Smooth muscle cell (in vitro differentiated cells): ENCODE results near the gene ICAM5. TPM values are rescaled to one million over a fixed set of nuclear protein-coding genes. Genes with fewer than 3 reads are reported as not detected.

Experiments used
- DNase-seq: peaks from one replicate; lab custom pipeline; 2025; ENCODE audit not compliant: unreplicated experiment; lab: John Stamatoyannopoulos, UW
- H2AFZ ChIP-seq: fragments of 200-600 bp; sonication (generic); 2 replicates; pipeline ENCODE4 v1.6.0; 2016; ENCODE audit warnings: antibody characterized with exemption, low read depth, mild to moderate bottlenecking
- H3F3A ChIP-seq: fragments of 200-600 bp; sonication (generic); 2 replicates; pipeline ENCODE4 v1.6.0; 2017; ENCODE audit warnings: antibody characterized with exemption, low read depth
- H3K27ac ChIP-seq: fragments of 200-600 bp; sonication (generic); 2 replicates; pipeline ENCODE4 v1.5.1; 2016; ENCODE audit warnings: low read depth, mild to moderate bottlenecking
- H3K27me3 ChIP-seq: fragments of 200-600 bp; sonication (generic); 2 replicates; pipeline ENCODE4 v1.6.1; 2016; ENCODE audit warnings: low read depth, mild to moderate bottlenecking
- H3K36me3 ChIP-seq: fragments of 200-600 bp; sonication (generic); 2 replicates; pipeline ENCODE4 v1.5.1; 2016; ENCODE audit warnings: low read depth
- H3K4me1 ChIP-seq: fragments of 200-600 bp; sonication (generic); 2 replicates; pipeline ENCODE4 v1.5.1; 2016; ENCODE audit warnings: low read depth
- H3K4me2 ChIP-seq: fragments of 200-600 bp; sonication (generic); 2 replicates; pipeline ENCODE4 v1.6.0; 2016; ENCODE audit warnings: mild to moderate bottlenecking
- H3K4me3 ChIP-seq: fragments of 200-600 bp; sonication (generic); 2 replicates; pipeline ENCODE4 v1.5.1; 2016; ENCODE audit warnings: mild to moderate bottlenecking
- H3K79me2 ChIP-seq: fragments of 200-600 bp; sonication (generic); 2 replicates; pipeline ENCODE4 v1.6.0; 2016; ENCODE audit warnings: low read depth, mild to moderate bottlenecking
- H3K9ac ChIP-seq: fragments of 200-600 bp; sonication (generic); 2 replicates; pipeline ENCODE4 v1.6.0; 2016; ENCODE audit warnings: low read depth
- H3K9me3 ChIP-seq: fragments of 200-600 bp; sonication (generic); replicated peaks from 2 replicates; pipeline ENCODE4 v1.5.1; 2016; ENCODE audit warnings: low read depth
- H4K20me1 ChIP-seq: fragments of 200-600 bp; sonication (generic); 2 replicates; pipeline ENCODE4 v1.6.0; 2016; ENCODE audit warnings: low read depth
- CTCF ChIP-seq: fragments of 200-600 bp; sonication (generic); IDR thresholded peaks from 2 replicates; pipeline ENCODE4 v1.5.1; 2017; ENCODE audit warnings: borderline replicate concordance, mild to moderate bottlenecking, antibody characterized with exemption; ENCODE audit not compliant: insufficient read depth, poor library complexity, severe bottlenecking
- WGBS: methylation state at CpG from one replicate; pipeline ENCODE4 v1.1.7; 2016; ENCODE audit warnings: low lambda C conversion rate; 5-methylcytosine and 5-hydroxymethylcytosine counted together
- polyA plus RNA-seq: library from polyadenylated mRNA; unstranded; fragments of >200 nt; fragmentation: Nextera tagmentation; extraction: Ambion mirVana; gene quantifications from 2 replicates; pipeline ENCODE4 v1.2.1, GENCODE V29; 2016
- total RNA-seq: library from RNA; depleted of rRNA; stranded (reverse); fragments of >200 nt; gene quantifications from 2 replicates; pipeline ENCODE4 v1.2.3, GENCODE V29; 2014

ICAM5 gene
- total and polyA plus RNA-seq, 2 experiments from 2014 or later = 4.0 to 4.4 TPM

GRCh38 chr19:10262771-10263170, 27.0 kb upstream of the ICAM5 start:
- H3K79me2 ChIP-seq = no peaks in the 10 kb centered on the region
- no peaks in the 10 kb centered on the region for H3K4me1 ChIP-seq

GRCh38 chr19:10266706-10267105, 23.0 kb upstream of the ICAM5 start:
- no peak for TF ChIP-seq CTCF
- Histone ChIP-seq H3K9me3 (no peaks in the 10 kb centered on the region), H3K36me3 (no peaks in the 10 kb centered on the region), H3F3A (no peaks in the 10 kb centered on the region), H3K9ac (no peak overlapping the region), H3K27me3 (peaks cover 9% of the 10 kb centered on the region), H3K79me2 (no peaks in the 10 kb centered on the region), H3K4me1 (no peaks in the 10 kb centered on the region), H3K27ac (no peak overlapping the region), H3K4me3 (no peak overlapping the region), H2AFZ (no peak overlapping the region), H4K20me1 (no peaks in the 10 kb centered on the region), H3K4me2 (no peak overlapping the region)
- 92% methylated on average over 7 of the region's 7 CpGs for WGBS
- DNase-seq = no peak

More at GRCh38 chr19:10262771-10263170, 27.0 kb upstream of the ICAM5 start:
- no peak overlapping the region for H3K9ac ChIP-seq
- H3K4me3 ChIP-seq = no peak overlapping the region
- no peak overlapping the region for H2AFZ ChIP-seq
- H3F3A ChIP-seq = no peaks in the 10 kb centered on the region
- H3K4me2 ChIP-seq = no peak overlapping the region
- 83% methylated on average over 7 of the region's 7 CpGs for WGBS
- no peaks in the 10 kb centered on the region for H3K9me3 ChIP-seq
- no peaks in the 10 kb centered on the region for H3K36me3 ChIP-seq
- no peak for TF ChIP-seq CTCF
- H3K27ac ChIP-seq = no peak overlapping the region
- no peaks in the 10 kb centered on the region for H4K20me1 ChIP-seq
- DNase-seq = no peak
- no peaks in the 10 kb centered on the region for H3K27me3 ChIP-seq

- no peak for TF ChIP-seq CTCF
- DNase-seq = no peak
- Histone ChIP-seq H3K27me3 (peaks cover 9% of the 10 kb centered on the region), H3K9ac (no peak overlapping the region), H3K27ac (no peak overlapping the region), H3F3A (no peaks in the 10 kb centered on the region), H3K9me3 (no peaks in the 10 kb centered on the region), H3K4me3 (no peak overlapping the region), H4K20me1 (no peaks in the 10 kb centered on the region), H3K36me3 (no peaks in the 10 kb centered on the region), H3K4me1 (no peaks in the 10 kb centered on the region), H3K79me2 (no peaks in the 10 kb centered on the region), H2AFZ (no peak overlapping the region), H3K4me2 (no peak overlapping the region)
- WGBS = 92% methylated on average over 6 of the region's 6 CpGs
These were observed 21.7 kb upstream of the ICAM5 start for GRCh38 chr19:10268071-10268470.

GRCh38 chr19:10269333-10270179, 20.2 kb upstream of the ICAM5 start:
- Histone ChIP-seq H4K20me1 (no peaks in the 10 kb centered on the region), H3K27ac (no peak overlapping the region), H3K36me3 (no peaks in the 10 kb centered on the region), H3K79me2 (no peaks in the 10 kb centered on the region), H3K4me2 (peak overlapping the region; percentile 83), H3K4me3 (peak overlapping the region; percentile 45), H3K9me3 (no peaks in the 10 kb centered on the region), H3K27me3 (peaks cover 9% of the 10 kb centered on the region), H3F3A (no peaks in the 10 kb centered on the region), H3K4me1 (no peaks in the 10 kb centered on the region), H2AFZ (peak overlapping the region; percentile 88), H3K9ac (peak overlapping the region; percentile 19)
- peak; percentile 91 for TF ChIP-seq CTCF
- peak; percentile 54 for DNase-seq
- WGBS = 12% methylated on average over 59 of the region's 59 CpGs
